RPMI8226 (cell line): ENCODE data around the gene ICOSLG.
"Not testable (repeated sequence)": the region's sequence is repeated elsewhere in the genome, so short reads cannot be mapped to it uniquely, and the experiment has no call there.

Experiments used
- DNase-seq: peaks from one replicate; pipeline ENCODE4 v3.0.0-alpha.2; 2015

ICOSLG gene

DNA sequence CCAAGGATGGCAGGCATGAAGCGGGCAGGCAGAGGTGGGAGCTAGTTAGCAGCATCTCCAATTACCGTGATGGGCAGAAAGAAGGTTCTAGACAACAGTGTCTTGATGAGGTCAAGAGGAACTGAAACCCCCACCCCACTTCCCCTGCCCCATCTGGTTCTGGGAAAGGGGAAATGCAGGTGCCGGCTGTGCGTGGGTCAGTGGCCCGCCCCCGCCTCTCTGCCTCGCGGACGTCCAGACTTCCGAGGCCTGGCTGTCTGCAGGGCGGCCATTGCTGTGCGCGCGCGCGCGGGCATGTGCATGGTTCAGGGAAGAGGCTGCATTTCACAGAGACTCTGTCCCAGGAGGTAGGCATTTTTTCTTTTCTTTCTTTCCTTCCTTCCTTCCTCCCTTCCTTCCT is 65.6 kb downstream of the ICOSLG start:
- not testable (repeated sequence) for DNase-seq
